Measurements from ENCODE around the gene WNT1. TPM values are rescaled to one million over a fixed set of nuclear protein-coding genes. Genes with fewer than 3 reads are reported as not detected.

WNT1 gene
- polyA plus RNA-seq, 3 donors = 0.33 TPM; not detected in 2

DNA sequence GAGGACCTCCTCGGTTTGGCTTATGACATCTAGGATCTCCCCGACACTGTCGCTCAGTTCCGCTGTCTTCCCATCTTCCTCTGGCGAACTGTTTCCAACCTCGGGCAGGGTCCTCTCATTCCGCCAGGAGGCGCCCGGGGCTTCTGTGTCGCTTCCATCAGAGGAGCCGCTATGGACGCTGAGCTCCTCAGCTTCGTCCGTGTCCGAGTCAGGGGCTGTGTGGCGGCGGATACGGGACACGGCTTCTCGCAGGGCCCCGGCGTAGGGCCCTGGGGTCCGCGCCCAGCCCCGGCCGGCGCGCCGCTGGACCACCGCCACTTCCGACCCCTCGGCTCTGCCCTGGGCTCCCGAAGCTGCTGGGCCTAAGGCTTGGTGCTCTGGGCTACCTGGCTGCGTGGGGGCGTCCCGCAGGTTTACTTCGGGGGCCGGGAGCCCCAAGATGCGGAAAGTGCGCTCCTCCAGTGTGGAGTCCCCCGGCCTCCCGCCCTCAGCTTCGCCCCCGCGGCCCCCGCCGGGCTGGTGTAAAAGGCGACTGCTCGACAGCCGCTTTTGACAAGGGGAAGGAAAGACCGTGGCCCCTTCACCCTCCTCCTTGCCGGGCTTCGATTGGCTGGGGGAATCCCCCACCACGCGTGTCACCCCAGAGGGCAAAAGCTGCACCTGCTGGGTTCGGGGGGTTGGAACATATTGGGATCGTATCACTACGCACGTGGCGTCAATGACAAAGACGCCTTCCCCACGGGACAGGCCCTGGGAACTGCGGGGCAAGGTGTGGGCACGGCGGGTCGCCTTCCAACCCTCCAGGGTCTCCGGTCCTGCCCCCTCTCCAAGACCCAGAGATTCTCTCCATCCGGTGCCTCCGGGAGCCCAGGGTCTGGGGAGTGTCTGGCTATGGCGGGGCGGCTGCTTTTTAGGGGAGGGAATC lies 18.9 kb downstream of the WNT1 start:
- H3K4me1 Mint-ChIP-seq = peaks cover 47% of the 10 kb centered on the region
- Histone ChIP-seq H3K27me3 (ENCODE audit: control insufficient read depth in 2 of 2, insufficient read depth in 2 of 2, low read length in 2 of 2) (peaks cover 63 to 87% of the 10 kb centered on the region in 2 donors), H2AFZ (ENCODE audit: insufficient read depth, low read depth, low read length, poor library complexity, severe bottlenecking) (peak overlapping the region; percentile 84), H3K9ac (ENCODE audit: insufficient read depth, low read length, poor library complexity, severe bottlenecking) (peak overlapping the region; percentile 69), H3K27ac (ENCODE audit: low read depth in 1 of 2, low read length in 2 of 2) (no peak overlapping the region), H3K4me1 (ENCODE audit: control insufficient read depth in 1 of 2, insufficient read depth in 2 of 2, low read length in 2 of 2) (peaks cover 38 to 49% of the 10 kb centered on the region in 2 donors), H3K4me2 (replicated peaks; ENCODE audit: extremely low read depth, low read length, poor library complexity, severe bottlenecking) (peak overlapping the region; percentile 89), H3K36me3 (replicated peaks in 1 of 2; ENCODE audit: control insufficient read depth in 1 of 2, insufficient read depth in 2 of 2, low read length in 2 of 2) (peaks cover 10 to 20% of the 10 kb centered on the region in 2 donors), H3K79me2 (ENCODE audit: insufficient read depth, low read length) (no peaks in the 10 kb centered on the region), H3K4me3 (replicated peaks in 1 of 3; ENCODE audit: low read depth in 2 of 3, low read length in 3 of 3) (peak overlapping the region; percentile 33 to 78 (median 47)), H3K9me3 (replicated peaks in 1 of 2; ENCODE audit: control insufficient read depth in 1 of 2, insufficient read depth in 1 of 2, low read length in 2 of 2) (peaks cover 0 to 16% of the 10 kb centered on the region in 2 donors), H4K20me1 (ENCODE audit: insufficient read depth, low read length) (peaks cover 12% of the 10 kb centered on the region)
- peaks cover 31 to 43% of the 10 kb centered on the region in 2 donors for H3K36me3 Mint-ChIP-seq
- H3K27me3 Mint-ChIP-seq (ENCODE audit: low read depth in 3 of 3) = peaks cover 77 to 92% (median 81%) of the 10 kb centered on the region in 3 donors
- TF ChIP-seq, protein P1, sequence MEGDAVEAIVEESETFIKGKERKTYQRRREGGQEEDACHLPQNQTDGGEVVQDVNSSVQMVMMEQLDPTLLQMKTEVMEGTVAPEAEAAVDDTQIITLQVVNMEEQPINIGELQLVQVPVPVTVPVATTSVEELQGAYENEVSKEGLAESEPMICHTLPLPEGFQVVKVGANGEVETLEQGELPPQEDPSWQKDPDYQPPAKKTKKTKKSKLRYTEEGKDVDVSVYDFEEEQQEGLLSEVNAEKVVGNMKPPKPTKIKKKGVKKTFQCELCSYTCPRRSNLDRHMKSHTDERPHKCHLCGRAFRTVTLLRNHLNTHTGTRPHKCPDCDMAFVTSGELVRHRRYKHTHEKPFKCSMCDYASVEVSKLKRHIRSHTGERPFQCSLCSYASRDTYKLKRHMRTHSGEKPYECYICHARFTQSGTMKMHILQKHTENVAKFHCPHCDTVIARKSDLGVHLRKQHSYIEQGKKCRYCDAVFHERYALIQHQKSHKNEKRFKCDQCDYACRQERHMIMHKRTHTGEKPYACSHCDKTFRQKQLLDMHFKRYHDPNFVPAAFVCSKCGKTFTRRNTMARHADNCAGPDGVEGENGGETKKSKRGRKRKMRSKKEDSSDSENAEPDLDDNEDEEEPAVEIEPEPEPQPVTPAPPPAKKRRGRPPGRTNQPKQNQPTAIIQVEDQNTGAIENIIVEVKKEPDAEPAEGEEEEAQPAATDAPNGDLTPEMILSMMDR (IDR thresholded peaks at IDR 0.05) = peak; percentile 85
- peak; percentile 77 to 89 (median 88) for DNase-seq
- intact Hi-C loops (cut with micrococcal nuclease) = loop anchor here in 1 of 2 donors (10.0 kb wide), 1 partner anchor 48 kb away; no protein-coding TSS in a partner anchor
- H3K9me3 Mint-ChIP-seq = peaks cover 0 to 39% (median 8%) of the 10 kb centered on the region in 7 donors
- whole genome bisulfite sequencing (ENCODE audit: insufficient coverage) = 2% methylated on average over 52 of the region's 71 CpGs
- peak overlapping the region; percentile 71 to 88 for H3K4me3 Mint-ChIP-seq
- peak overlapping the region in 4 of 7 donors; percentile 8 to 36 (median 15) for H3K27ac Mint-ChIP-seq

DNA sequence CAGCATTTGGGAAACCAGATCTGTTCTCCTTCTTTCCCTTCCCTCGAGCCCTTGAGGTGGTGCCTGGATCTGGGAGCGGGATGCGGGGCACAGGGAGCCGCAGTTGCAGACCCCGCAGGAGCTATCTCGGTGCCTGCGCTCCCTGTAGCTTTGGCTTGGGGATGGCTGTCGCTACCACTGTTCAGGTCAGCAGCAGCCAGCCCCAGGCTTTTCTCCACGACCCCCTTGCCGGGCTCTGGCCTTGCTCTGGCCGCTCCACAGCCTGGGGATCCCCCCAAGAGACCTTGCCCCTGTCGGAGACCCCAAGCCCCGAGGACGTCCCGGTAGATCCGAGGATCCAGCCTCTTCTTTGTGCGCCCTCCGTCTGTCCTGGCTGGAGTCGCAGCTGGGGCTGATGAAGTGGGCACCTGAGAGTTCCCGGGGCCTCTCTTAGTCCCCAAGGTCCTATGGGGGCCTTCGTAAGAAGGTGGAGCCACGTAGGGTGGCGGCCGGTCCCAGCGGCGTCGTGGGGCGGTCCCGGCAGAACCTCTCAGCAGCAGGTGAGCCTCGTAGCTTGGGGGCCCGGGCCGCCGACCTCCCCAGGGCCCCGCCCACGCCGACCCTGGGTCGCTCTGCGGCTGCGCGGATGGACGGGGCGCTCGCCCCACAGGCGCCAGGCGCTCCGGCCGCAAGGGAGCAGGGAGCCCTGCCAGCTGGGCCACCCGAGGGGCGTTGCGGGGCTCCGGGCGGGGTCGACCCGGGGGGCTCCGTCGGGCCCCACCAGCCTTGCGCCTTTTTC lies 19.8 kb downstream of the WNT1 start:
- H3K36me3 ChIP-seq (replicated peaks in 1 of 2; ENCODE audit: control insufficient read depth in 1 of 2, insufficient read depth in 2 of 2, low read length in 2 of 2) = peaks cover 19 to 28% of the 10 kb centered on the region in 2 donors
- no peak for DNase-seq
- Mint-ChIP-seq H3K27ac (peak overlapping the region in 2 of 7 donors; percentile 12 to 36), H3K9me3 (peaks cover 0 to 39% (median 8%) of the 10 kb centered on the region in 7 donors), H3K4me1 (peaks cover 47% of the 10 kb centered on the region), H3K27me3 (ENCODE audit: low read depth in 3 of 3) (peaks cover 75 to 87% (median 81%) of the 10 kb centered on the region in 3 donors), H3K4me3 (peak overlapping the region; percentile 73 to 89), H3K36me3 (peaks cover 39 to 51% of the 10 kb centered on the region in 2 donors)
- intact Hi-C loops (cut with micrococcal nuclease) = loop anchor here in 1 of 2 donors (10.0 kb wide), 1 partner anchor 47 kb away; no protein-coding TSS in a partner anchor
- peaks cover 19% of the 10 kb centered on the region for H4K20me1 ChIP-seq (ENCODE audit: insufficient read depth, low read length)
- peaks cover 38 to 49% of the 10 kb centered on the region in 2 donors for H3K4me1 ChIP-seq (ENCODE audit: control insufficient read depth in 1 of 2, insufficient read depth in 2 of 2, low read length in 2 of 2)
- peak overlapping the region; percentile 69 for H3K9ac ChIP-seq (ENCODE audit: insufficient read depth, low read length, poor library complexity, severe bottlenecking)
- WGBS (ENCODE audit: insufficient coverage) = 2% methylated on average over 57 of the region's 57 CpGs
- TF ChIP-seq, protein P1 (IDR thresholded peaks at IDR 0.05) = no peak
- H3K27ac ChIP-seq (ENCODE audit: low read depth in 1 of 2, low read length in 2 of 2) = no peak overlapping the region
- H3K79me2 ChIP-seq (ENCODE audit: insufficient read depth, low read length) = no peaks in the 10 kb centered on the region
- peak overlapping the region; percentile 84 for H2AFZ ChIP-seq (ENCODE audit: insufficient read depth, low read depth, low read length, poor library complexity, severe bottlenecking)
- H3K27me3 ChIP-seq (ENCODE audit: control insufficient read depth in 2 of 2, insufficient read depth in 2 of 2, low read length in 2 of 2) = peaks cover 58 to 81% of the 10 kb centered on the region in 2 donors
- peak overlapping the region in 2 of 3 experiments; percentile 41 to 78 for H3K4me3 ChIP-seq (replicated peaks in 1 of 3; ENCODE audit: low read depth in 2 of 3, low read length in 3 of 3)
- H3K9me3 ChIP-seq (replicated peaks in 1 of 2; ENCODE audit: control insufficient read depth in 1 of 2, insufficient read depth in 1 of 2, low read length in 2 of 2) = peaks cover 0 to 16% of the 10 kb centered on the region in 2 donors
- peak overlapping the region; percentile 89 for H3K4me2 ChIP-seq (replicated peaks; ENCODE audit: extremely low read depth, low read length, poor library complexity, severe bottlenecking)
